HG02798 (cell line): Measurements from ENCODE around the gene MAML1.
"Not testable (repeated sequence)": the region's sequence is repeated elsewhere in the genome, so short reads cannot be mapped to it uniquely, and the experiment has no call there.

Experiments used
- ATAC-seq: cut with Tn5 transposase; IDR thresholded peaks from one replicate; pipeline ENCODE4 v1.9.1; 2021; ENCODE audit warnings: mild to moderate bottlenecking; ENCODE audit not compliant: unreplicated experiment, poor library complexity

The MAML1 gene

GRCh38 chr5:179731791-179732411 lies 721 bp upstream of the MAML1 start:
- peak; percentile 7 for ATAC-seq

- peak; percentile 31 for ATAC-seq
These were observed 523 bp downstream of the MAML1 start for GRCh38 chr5:179732918-179733771.

- no peak for ATAC-seq
These were observed 1.1 kb downstream of the MAML1 start for GRCh38 chr5:179733772-179734126.

GRCh38 chr5:179734536-179735164 lies 2.0 kb downstream of the MAML1 start:
- no peak for ATAC-seq

GRCh38 chr5:179738742-179739141 lies 6.1 kb downstream of the MAML1 start:
- ATAC-seq: no peak

- ATAC-seq: not testable (repeated sequence)
These were observed 11.5 kb downstream of the MAML1 start for GRCh38 chr5:179744106-179744505.

GRCh38 chr5:179746872-179747271 lies 14.2 kb downstream of the MAML1 start:
- ATAC-seq: no peak

- no peak for ATAC-seq
These were observed 15.2 kb downstream of the MAML1 start for GRCh38 chr5:179747811-179748210.

GRCh38 chr5:179749857-179750508 lies 17.4 kb downstream of the MAML1 start:
- no peak for ATAC-seq

GRCh38 chr5:179753971-179754370 lies 21.3 kb downstream of the MAML1 start:
- ATAC-seq: no peak

- no peak for ATAC-seq
These were observed 22.4 kb downstream of the MAML1 start for GRCh38 chr5:179755022-179755421.

- ATAC-seq: no peak
These were observed 26.3 kb downstream of the MAML1 start for GRCh38 chr5:179758955-179759354.

- peak; percentile 41 for ATAC-seq
These were observed 27.2 kb downstream of the MAML1 start for GRCh38 chr5:179759581-179760551.

GRCh38 chr5:179762079-179762780 lies 29.6 kb downstream of the MAML1 start:
- no peak for ATAC-seq

GRCh38 chr5:179762781-179763176 lies 30.2 kb downstream of the MAML1 start:
- no peak for ATAC-seq

GRCh38 chr5:179763215-179763945 lies 30.8 kb downstream of the MAML1 start:
- peak; percentile 64 for ATAC-seq

GRCh38 chr5:179764056-179764455 lies 31.4 kb downstream of the MAML1 start:
- no peak for ATAC-seq

GRCh38 chr5:179765400-179765799 lies 32.8 kb downstream of the MAML1 start:
- ATAC-seq: no peak
